GM10266 (cell line): ENCODE results near the gene UTF1.
"Not testable (repeated sequence)": the region's sequence is repeated elsewhere in the genome, so short reads cannot be mapped to it uniquely, and the experiment has no call there.

ENCODE experiments used
- DNase-seq: peaks from one replicate; pipeline ENCODE4 v3.0.0; 2012; ENCODE audit errors: extremely low spot score
- CTCF ChIP-seq: IDR thresholded peaks from 2 replicates; pipeline ENCODE4 v1.5.1; 2012; ENCODE audit warnings: mild to moderate bottlenecking, low read depth; ENCODE audit not compliant: control insufficient read depth, insufficient read depth; ENCODE audit errors: missing control alignments

The UTF1 gene

GRCh38 chr10:133229265-133230043 lies 563 bp upstream of the UTF1 start:
- no peak for TF ChIP-seq CTCF
- DNase-seq: no peak

GRCh38 chr10:133230387-133231195 lies 574 bp downstream of the UTF1 start:
- no peak for DNase-seq
- no peak for TF ChIP-seq CTCF

GRCh38 chr10:133231244-133231945 lies 1.4 kb downstream of the UTF1 start:
- no peak for DNase-seq
- no peak for TF ChIP-seq CTCF

GRCh38 chr10:133231946-133232574 lies 2.0 kb downstream of the UTF1 start:
- no peak for TF ChIP-seq CTCF
- DNase-seq: no peak

- not testable (repeated sequence) for DNase-seq
These were observed 4.8 kb downstream of the UTF1 start for GRCh38 chr10:133234796-133235195.

GRCh38 chr10:133235265-133235855 lies 5.3 kb downstream of the UTF1 start:
- no peak for DNase-seq
- TF ChIP-seq CTCF: no peak

GRCh38 chr10:133235932-133236331 lies 5.9 kb downstream of the UTF1 start:
- no peak for TF ChIP-seq CTCF
- no peak for DNase-seq
